Activated CD8-positive, alpha-beta memory T cell treated with anti-CD3 and anti-CD28 coated beads, Interleukin-2, amount 50 U/mL, for 24 hours (primary cell): ENCODE data around the gene APBA1.

Experiments used
- DNase-seq: peaks from one replicate; pipeline ENCODE4 v3.0.0-alpha.2; 2020; ENCODE audit errors: extremely low read depth

APBA1 gene

DNA sequence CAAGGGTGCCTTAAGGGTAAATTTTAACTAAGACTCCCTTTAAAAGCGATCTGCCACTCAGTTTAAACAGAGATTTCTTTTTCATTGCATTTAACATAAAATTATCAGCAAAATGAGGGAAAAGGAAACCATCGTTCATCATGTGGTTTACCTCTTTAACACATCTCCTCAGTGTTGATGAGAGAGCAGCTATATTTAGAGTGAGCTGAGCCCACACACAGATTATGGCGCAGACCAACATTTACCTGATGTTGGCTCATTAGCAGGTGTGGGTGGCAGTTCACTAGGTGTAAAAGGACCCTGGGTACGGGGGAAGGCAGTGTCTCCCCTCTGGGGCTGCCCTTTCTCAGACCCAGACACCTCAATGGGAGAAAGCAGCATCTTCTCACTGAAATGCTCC, 197.3 kb downstream of the APBA1 start:
- no peak for DNase-seq

DNA sequence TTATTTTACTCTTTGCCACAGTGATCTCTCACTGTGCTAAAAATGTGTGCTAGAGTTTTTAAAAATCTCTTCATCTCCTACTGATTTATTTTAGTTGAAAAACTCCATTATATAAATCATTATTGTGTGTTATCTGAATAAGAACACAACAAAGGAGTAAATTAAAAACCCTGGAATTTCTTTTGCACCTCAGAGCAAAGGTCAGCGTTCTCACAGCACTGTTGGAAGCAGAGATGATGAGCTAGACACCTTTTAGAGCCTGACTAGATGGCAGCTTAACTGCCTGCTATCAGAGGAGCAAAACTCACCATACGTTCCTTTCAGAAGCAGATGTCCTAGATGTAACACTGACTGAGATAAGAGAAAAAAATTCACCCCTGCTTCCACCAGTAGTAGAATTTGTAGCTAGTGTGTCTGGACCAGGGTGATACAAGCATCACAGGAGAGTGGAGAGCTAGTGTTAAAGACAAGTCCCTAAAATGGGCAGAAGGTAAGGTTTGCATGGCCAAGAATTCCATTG, 200.0 kb downstream of the APBA1 start:
- DNase-seq = no peak

DNA sequence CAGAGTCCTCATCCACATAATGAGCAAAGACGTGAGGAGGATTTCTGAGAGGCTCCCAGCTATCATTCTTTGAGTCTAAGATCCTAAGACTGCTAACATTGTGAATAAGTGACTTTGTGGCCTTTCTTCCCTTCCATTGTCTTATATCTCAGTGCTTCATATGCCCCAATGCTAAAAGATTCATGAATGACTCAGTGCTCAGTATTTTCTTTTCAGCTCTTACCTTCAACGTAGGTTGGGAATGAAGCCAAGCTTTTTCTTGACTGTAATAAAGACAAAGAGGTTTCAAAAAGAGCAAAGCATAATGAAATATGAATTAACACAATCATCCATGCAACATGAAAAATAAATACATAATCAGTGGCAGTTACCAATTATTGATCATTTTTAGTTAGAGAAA, 200.7 kb downstream of the APBA1 start:
- no peak for DNase-seq

DNA sequence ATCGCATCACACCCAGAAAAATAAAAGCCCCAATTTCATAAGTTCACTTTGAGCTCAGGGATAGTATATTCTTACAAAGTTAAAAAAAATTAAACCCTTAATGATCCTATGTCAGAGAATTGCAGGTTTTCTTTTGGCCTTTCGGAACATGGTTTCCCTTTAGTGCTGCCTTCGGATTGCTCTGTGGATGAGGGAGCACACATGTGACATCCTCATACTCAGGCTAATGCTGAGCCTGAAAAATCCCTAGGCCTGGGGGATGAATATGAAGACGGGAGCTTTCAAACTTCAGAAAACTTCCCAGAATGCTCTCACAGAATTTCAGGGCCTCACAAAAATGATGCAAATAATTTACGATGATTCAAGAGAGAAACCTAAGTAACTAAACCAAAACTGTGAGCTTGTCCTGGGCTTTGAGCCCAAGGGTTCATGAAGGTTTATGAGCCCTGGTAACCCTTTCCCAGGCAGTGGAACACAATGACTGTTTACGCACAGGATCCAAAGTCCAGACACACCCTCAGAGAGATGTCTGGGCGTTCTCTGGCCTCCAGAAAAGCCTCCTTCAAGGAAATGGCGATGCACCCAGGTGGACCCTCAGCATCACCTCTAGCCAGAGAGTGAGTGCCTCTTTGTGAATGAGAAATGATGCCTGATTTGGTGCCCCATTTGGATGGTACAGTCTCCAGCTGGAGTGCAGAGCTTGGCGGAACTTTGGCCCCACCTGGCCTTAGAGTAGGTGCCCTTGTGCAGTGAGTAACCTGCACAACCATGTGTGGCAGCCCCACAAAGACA, 201.8 kb downstream of the APBA1 start:
- no peak for DNase-seq

DNA sequence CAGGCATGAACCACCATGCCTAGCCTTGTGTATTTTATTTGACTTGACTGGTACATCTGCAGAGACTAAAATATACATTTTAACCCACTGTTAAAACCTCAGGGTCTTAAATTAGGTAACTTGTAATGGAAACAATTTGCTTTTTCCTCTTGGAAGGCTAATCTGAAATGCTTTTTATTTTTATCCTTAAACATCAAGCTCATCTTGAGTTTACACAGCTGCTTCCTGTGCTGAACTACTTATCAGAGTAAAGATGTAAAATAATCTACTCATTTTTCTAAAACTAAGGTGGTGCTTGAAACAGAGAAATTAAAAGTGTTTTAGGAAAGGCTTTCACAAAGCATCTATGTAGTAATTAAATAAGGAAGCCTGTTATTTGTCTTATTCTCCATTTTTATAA, 203.0 kb downstream of the APBA1 start:
- no peak for DNase-seq

DNA sequence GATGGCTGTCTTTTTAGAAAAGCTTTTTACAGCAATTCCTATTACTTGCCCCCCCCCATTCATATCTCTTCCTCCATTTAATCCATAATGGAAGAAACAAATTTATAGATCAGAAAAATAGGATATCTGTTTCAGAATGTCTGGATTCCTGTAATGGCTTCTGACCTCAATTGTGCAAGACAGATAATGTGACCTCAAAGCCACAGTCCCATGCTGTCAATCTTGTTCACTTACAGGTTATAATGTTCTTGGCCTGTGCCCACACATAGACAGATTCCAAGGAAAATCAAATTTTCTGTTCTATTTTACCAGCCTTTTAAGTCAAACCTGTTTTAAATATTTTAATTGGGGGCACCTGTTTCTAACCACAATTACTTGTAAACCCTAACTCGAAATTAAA, 203.8 kb downstream of the APBA1 start:
- no peak for DNase-seq

DNA sequence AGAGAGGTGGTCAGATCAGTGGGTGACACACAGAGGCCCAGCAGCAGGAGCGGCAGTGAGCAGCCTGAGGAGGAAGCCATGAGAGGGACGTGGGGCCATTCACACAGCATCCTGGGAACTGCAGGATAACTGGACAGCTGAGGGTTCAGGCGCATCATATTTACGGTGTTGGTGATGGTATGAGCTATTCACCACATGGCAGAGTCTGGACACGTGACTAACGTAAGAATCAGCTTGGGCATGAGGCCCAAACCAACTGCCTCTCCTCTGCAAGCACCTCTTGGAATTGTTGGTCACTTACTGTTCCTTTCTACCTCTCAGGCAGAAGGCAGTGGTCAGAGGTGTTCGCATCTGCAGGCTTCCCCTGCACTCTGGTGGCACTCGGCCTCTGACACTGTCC, 206.0 kb downstream of the APBA1 start:
- no peak for DNase-seq

DNA sequence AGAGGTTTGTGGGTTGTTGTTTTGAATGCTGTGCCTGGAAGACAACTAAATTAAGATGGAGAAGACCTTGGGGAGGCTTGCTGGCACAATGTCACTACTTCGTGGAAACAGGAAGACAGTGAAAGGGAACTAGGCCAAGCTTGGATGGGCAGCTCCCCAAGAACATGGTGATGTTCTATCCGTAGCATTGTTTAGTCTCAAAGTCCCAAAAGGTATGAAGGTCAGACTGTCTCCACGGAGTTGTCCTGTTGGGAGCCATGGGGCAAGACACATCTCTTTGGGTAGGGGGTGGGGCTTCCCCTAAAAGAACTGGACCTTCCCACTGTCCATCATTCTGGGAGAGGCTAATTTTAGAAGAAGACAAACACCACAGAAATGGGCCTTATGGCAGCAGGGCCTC, 206.7 kb downstream of the APBA1 start:
- DNase-seq = no peak

DNA sequence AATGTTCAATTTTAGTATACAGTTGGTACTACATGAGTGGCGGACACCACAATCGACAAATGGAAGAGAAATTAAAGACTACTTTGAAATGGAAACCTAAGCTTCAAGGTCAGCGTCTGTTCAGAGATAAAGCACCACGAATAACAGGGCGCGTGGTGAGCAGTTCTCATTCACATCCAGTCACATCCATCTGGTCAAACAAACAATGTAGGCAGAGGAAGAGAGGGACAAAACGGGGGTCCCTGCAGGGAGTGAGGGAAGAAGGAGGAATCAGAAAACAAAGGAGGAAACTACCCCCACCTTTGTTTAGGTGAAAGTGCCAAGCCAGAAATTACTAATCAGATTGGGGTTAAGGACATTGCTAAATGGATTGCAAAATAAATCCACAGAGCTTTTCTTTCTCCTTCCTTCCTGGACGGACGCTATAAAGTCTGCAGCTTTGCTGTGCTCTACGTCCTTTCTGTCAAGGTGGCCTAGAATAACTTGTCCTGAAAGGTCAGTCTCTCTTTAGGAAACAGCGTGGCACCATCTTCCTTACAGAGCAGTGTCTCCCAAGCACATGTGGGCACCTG, 208.6 kb downstream of the APBA1 start:
- DNase-seq = no peak

DNA sequence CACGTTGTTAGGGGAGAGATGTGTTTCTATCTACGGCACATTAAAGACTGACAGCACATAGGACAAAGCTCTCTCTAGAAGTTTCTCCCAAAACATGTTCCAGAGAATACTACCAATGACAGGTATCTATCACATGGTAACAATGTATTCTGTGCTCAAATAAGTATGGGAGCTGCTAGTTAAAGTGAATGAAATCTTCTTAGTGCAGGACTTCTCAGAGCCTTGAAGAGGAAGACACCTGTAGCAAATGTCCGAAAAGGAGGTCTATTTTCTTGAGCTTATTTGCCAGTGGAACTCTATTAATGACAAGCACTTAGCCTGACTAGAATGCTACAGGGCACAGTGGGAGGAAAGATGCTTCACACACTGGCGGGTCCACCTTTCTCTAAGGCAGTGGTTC, 209.8 kb downstream of the APBA1 start:
- DNase-seq = no peak

DNA sequence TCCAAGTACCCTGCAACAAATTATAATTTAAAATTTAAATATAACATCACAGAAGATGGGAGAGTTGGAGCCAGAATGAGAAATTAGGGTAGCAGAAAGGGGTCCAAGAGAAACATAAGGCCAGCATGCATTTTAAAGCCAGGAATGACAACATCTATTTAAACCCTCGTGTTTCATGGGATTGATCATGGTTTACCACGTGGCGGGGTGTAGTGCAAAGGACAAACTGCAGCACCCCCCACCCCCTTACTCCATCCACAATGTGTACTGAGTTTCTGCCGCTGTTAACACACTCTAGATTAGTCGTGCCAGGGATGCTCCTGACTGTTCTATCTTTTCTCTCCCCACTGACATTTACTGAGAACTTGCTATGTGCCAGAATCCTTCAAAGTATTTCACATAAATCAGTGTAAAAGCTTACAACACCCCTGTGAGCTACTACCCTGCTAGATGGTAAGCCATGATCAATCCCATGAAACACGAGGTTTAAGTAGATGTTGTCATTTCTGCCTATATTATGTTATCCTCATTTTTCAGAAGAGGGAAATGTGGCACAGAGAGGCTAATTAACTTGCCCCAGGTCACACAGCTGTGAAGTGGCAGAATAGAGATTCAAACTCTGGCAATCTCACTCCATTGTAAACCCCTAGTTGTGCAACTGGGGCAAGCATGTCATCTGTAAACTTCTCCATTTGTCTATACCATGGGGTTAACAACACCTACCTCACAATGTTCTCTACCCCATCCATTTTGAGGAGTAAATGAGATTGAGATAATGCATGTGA, 210.9 kb downstream of the APBA1 start:
- no peak for DNase-seq

DNA sequence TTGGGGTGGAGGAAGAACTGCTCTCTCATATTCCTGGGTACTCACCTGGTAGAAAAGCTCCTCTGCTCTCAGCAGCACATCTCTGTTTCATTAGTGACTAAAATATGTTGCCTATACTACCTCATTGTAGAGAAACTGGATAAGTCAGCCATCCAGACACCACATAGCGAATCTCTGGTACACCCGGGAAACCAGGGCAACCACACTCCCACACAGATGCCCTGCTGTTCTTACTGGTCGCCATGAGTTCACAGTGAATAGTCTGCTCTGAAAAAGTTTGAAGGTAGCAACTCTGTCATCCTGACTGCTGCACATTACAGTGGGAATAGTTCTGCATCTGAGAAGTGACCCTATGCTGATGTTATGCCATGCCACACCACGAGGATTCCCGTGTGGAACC, 212.2 kb downstream of the APBA1 start:
- no peak for DNase-seq

DNA sequence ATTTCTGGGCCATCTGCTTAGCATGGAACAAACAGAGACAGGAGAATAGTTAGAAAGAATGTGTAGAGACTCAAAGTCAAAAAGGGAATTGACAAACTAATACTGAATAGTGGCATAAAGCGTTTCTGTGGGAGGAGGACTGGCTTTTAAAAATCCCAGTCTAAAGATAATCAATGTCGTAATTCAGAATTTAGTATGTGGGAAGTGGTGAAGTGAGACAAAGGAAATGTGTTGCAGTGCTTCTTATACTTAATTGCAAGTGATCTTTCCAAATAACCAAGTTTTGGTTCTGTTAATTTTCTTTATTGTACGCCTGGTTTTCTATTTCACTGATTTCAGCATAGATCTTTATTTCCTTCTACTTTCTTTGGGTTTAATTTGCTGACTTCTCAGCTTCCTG, 214.0 kb downstream of the APBA1 start:
- DNase-seq = no peak

DNA sequence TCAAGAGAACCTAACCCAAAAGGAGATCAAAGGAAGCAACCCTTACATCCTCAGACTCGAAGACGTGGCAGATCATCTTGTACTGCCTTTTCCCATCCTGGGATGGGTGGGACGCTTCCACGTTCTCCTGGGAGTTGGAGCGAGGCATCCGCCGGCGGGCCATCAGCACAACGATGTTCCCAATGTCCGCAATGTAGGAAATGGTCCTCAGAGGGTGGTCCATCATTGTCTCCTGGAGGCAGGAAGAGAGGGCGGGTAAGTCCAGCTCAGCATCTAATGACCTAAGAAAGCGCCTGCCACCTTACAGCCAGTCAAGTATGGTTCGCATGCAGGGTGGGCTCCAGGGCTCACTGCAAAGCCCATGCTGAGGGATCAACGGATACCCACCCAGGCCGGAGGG, 216.0 kb downstream of the APBA1 start:
- no peak for DNase-seq

DNA sequence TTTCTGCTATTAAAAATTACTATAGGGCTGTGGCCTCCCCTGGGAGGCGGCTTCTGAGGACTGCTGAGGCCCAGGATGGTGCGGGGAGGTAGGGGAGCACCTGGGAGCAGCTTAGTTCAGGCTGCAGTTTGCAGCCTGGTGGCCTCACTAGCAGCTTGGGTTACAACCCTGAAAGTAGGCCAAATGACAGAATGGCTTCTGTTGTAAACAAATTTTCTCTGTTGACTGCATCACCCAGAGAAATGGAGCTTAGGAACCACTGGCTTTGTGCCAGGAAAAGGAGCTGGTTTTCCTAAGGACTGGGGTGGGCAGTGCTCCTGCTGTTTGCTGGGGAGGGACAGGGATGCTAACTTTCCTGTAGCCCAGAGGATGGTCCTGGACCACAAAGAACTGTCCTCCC, 216.9 kb downstream of the APBA1 start:
- no peak for DNase-seq

DNA sequence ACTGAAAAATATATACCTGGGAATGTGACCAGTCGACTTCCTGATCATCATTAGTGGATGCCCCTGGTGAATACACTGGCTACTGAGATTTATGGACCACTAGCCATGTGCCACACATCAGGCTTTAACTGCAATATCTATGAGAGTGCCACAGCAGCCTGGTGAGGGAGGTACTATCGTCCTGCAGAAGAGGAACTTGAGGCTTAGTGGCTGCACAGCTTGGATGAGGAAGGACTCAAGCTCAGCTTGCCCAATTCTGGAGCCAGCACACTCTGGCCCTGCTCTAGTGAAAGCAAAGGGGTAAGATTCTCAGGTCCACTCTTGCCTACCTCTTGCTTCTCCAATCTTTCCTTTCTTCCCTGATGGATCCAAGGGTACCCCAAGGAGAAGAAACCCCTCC, 217.8 kb downstream of the APBA1 start:
- DNase-seq = no peak

DNA sequence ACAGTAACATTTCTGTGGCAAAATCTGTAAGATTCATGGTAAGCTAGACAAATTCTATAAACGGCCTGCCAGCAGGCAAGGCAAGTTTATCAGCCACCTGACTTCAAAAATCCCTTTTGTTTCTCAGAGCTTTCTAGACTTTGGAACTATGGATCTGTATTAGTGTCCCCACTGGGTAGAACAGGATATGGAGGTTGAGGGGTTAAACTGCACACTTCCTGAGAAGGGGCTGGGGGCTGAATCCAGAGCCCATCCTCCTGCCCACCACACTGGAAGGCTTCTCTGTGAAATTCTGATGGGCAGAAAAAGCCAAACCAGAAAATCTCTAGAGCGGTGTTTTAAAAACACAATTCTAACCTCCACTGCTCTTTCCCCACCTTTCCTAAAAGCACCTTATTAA, 218.4 kb downstream of the APBA1 start:
- DNase-seq = no peak

DNA sequence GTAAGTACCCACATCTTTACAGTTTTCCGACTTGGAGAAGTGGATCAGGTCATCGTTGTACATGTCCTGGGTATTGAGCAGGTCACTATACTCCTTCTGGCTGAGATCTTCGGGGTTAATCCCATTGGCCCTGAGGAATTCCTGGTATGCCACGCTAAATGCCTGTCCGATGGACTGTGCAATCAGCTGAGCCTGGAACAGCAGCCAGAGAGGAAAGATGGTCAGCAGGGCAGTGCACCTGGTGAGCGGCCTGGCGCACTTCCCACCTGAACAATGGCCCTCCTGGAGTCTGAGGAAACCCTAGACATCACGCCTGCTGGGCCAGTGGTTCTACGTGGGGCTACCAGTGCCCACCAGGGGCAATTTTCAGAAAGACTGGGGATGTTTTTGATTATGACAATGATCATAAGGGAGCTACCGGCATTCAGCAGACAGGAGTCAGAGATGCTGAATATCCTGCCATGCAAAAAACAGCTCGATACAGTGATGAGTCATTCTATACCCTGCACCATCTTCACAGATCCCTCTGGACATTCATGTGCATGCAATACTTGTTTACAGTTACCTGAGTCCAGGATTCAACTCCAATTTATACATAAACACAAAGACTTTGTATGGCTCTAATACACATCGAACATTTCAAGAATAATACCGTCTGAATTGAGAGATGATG, 219.9 kb downstream of the APBA1 start:
- no peak for DNase-seq

DNA sequence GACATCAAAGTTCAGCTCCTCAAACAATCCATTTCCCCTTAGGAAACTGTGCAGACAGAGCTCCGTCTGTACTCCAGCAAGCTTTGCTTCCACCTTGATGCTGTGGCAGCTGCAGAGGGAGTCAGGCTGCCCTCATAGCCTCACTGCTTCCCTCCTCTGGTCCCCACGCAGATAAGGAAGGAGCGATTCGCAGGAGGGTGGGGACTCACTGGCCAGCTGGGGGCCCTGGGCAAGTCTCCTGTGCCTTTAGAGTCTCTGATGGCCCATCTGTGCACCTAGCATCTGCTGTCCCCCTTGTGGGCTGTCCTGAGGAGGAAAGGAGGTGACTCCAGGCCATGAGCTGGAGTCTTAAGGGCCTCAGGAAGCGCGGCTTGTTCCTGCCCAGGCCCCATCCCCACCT, 225.7 kb downstream of the APBA1 start:
- DNase-seq = no peak

DNA sequence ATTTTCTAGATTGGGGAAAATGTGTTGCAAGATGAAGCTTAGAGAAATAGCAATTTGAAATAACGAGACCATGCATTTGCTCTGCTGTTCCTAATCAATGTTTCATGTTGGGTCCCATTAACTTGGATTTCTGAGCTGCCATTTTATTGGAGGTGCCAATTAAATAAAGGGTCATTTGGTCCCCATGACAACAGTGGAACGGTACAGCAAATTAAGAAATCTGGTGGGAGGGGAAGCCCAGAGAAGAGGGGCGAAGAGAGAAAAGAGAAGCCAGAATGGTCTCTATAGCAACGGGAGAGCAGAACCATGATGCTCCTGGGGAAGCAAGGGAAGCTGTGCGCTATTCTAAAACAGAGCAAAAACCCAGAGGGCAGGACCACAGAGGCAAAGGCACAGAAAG, 226.9 kb downstream of the APBA1 start:
- no peak for DNase-seq

DNA sequence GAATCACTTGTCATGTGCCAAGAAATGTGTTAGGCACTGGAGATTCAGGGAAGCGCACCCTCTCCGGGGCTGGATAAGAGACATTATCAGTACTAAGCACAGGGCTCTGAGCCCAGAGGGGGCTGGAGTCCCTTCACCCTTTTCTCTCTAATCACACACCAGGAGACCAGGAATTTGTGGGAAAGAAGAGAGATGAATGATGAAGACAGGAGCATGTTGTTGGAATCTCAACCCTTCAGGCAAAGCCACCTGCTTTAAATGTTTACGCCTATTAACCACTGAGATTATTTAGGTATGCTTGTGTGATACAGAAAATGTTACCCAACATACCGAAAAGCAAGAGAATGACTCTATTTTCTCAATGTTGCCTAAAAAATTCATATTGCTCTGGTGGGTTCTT, 227.4 kb downstream of the APBA1 start:
- DNase-seq = no peak

DNA sequence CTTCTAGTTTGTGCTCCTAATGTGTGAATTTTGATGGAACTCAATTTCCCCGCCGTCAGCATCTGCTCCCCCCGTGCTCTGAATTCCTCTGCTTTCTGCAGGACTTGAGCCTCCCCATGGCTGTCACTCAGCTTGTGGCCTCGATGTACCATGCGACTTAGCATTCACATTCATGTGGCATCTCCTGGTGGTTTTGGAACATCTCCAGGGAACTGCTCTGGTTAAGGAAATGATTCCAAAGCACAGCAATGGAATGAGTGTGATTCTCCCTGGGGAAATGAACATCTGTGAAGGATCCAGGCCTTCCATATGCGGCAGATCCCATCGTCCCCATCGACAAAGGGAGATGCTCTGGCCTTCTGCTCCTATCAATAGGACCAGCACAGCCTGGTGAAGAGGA, 228.2 kb downstream of the APBA1 start:
- DNase-seq = no peak
